ENCODE results near the gene LIMCH1.
"Not testable (repeated sequence)": the region's sequence is repeated elsewhere in the genome, so short reads cannot be mapped to it uniquely, and the experiment has no call there.

Gene LIMCH1

GRCh38 chr4:41632481-41633073, 94.6 kb downstream of the LIMCH1 start:
- Histone ChIP-seq H3K4me1 (peaks cover 14% of the 10 kb centered on the region), H3K27ac (no peak overlapping the region), H3K9ac (no peak overlapping the region), H4K20me1 (no peaks in the 10 kb centered on the region), H3K4me2 (peak overlapping the region; percentile 49), H3K9me3 (no peaks in the 10 kb centered on the region), H3K4me3 (no peak overlapping the region), H3K27me3 (no peaks in the 10 kb centered on the region), H3K36me3 (no peaks in the 10 kb centered on the region)
- TF ChIP-seq Cebpa-rat (IDR thresholded peaks at IDR 0.05) = no peak

DNA sequence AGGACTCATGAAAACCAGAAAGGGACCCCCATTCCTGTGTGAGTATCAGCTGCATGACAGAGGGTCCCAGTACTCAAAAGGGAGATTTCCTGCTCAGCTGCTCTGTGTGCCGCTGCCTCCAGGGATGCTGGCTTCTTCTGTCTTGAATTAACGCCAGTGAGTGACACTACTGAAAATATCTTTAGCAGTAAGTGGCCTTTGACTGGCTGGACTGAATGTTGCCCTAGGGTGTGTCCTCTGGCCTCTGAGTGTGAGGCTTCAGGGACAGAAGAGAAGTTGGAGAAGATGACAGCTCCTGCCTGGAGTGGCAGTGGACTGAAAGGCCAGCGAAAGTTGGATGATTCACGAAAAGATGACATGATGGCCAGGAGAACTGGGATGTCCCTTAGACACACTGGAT, 95.4 kb downstream of the LIMCH1 start:
- Histone ChIP-seq H3K27me3 (no peaks in the 10 kb centered on the region), H3K27ac (no peak overlapping the region), H3K9me3 (no peaks in the 10 kb centered on the region), H3K36me3 (no peaks in the 10 kb centered on the region), H3K4me3 (no peak overlapping the region), H3K4me2 (peak overlapping the region; percentile 49), H3K4me1 (peaks cover 13% of the 10 kb centered on the region), H4K20me1 (no peaks in the 10 kb centered on the region), H3K9ac (no peak overlapping the region)
- TF ChIP-seq Cebpa-rat (IDR thresholded peaks at IDR 0.05) = no peak

DNA sequence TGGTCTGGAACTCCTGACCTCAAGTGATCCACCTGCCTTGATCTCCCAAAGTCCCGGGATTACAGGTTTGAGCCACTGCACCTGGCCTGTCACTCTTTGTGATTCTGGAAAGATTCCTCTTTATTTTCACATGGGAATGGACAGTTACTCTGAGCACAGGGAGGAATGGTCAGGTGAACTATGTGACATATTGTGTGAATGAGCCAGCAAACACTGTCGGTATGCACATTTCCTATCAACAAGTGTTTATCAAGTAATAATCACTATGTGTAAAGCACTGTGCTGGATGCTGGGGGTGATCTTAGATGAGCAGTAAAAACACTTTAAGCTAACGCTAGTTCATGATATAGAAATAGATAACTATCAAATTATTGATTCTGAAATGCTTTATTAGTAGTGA, 97.5 kb downstream of the LIMCH1 start:
- peaks cover 13% of the 10 kb centered on the region for H3K4me1 ChIP-seq
- H3K27ac ChIP-seq = no peak overlapping the region
- H3K9ac ChIP-seq = no peak overlapping the region
- no peaks in the 10 kb centered on the region for H3K36me3 ChIP-seq
- no peaks in the 10 kb centered on the region for H3K9me3 ChIP-seq
- no peak overlapping the region for H3K4me2 ChIP-seq
- no peaks in the 10 kb centered on the region for H4K20me1 ChIP-seq
- no peak for TF ChIP-seq Cebpa-rat (IDR thresholded peaks at IDR 0.05)
- no peaks in the 10 kb centered on the region for H3K27me3 ChIP-seq
- no peak overlapping the region for H3K4me3 ChIP-seq

DNA sequence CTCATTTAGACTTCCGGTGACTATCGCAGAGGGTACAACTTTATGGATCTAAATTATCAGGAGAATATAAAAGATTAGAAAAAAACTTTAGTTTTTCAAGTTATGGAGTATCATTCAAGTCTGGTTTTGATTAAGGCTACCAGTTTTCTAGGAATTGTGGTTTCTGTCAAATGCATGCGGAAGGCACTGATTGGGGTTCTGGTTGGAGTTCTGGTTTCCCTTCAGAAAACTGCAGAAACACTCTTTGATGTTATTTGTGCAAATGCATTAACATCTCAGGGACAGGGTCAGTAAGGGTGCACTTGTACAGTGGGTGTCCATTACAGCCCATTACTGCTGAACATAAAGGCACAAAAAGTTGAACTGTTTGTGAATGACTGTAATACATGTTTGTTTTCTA, 100.2 kb downstream of the LIMCH1 start:
- Histone ChIP-seq H3K4me1 (peaks cover 2% of the 10 kb centered on the region), H3K9ac (no peak overlapping the region), H3K4me3 (no peak overlapping the region), H3K36me3 (no peaks in the 10 kb centered on the region), H4K20me1 (no peaks in the 10 kb centered on the region), H3K27ac (no peak overlapping the region), H3K27me3 (no peaks in the 10 kb centered on the region), H3K9me3 (no peaks in the 10 kb centered on the region), H3K4me2 (no peak overlapping the region)
- no peak for TF ChIP-seq Cebpa-rat (IDR thresholded peaks at IDR 0.05)

- Histone ChIP-seq H4K20me1 (no peaks in the 10 kb centered on the region), H3K27me3 (no peaks in the 10 kb centered on the region), H3K4me1 (no peaks in the 10 kb centered on the region), H3K4me3 (no peak overlapping the region), H3K36me3 (no peaks in the 10 kb centered on the region), H3K9me3 (no peaks in the 10 kb centered on the region), H3K4me2 (no peak overlapping the region), H3K9ac (no peak overlapping the region), H3K27ac (no peak overlapping the region)
- TF ChIP-seq Cebpa-rat (IDR thresholded peaks at IDR 0.05) = no peak
Observed at GRCh38 chr4:41638866-41639265, 100.9 kb downstream of the LIMCH1 start.

GRCh38 chr4:41639291-41639690, 101.3 kb downstream of the LIMCH1 start:
- no peak for TF ChIP-seq Cebpa-rat (IDR thresholded peaks at IDR 0.05)
- H3K9me3 ChIP-seq = peaks cover 3% of the 10 kb centered on the region
- H3K4me2 ChIP-seq = no peak overlapping the region
- H3K36me3 ChIP-seq = no peaks in the 10 kb centered on the region
- no peaks in the 10 kb centered on the region for H3K27me3 ChIP-seq
- H4K20me1 ChIP-seq = no peaks in the 10 kb centered on the region
- no peak overlapping the region for H3K9ac ChIP-seq
- H3K27ac ChIP-seq = no peak overlapping the region
- H3K4me1 ChIP-seq = no peaks in the 10 kb centered on the region
- H3K4me3 ChIP-seq = no peak overlapping the region

DNA sequence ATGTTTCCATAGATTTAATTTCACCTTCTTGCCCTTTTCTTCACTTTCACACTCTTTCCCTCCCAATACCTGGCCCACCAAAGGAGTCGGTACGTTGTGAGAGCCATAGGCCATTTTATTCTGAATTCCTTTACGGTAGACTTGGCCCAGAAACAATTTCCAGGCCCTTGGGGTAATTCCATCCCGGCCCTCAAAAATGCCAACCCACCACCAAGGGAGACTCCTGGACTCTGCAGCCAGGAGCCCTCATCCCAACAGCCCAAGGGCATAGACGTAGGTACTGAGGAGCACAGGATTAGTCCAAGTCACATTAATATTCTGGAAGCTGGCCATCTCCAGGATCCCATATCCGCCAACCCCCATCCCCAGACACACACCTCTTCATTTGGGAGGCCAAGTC, 102.9 kb downstream of the LIMCH1 start:
- TF ChIP-seq Cebpa-rat (IDR thresholded peaks at IDR 0.05) = no peak
- no peaks in the 10 kb centered on the region for H3K36me3 ChIP-seq
- H3K4me2 ChIP-seq = no peak overlapping the region
- H3K4me3 ChIP-seq = no peak overlapping the region
- H3K27ac ChIP-seq = no peak overlapping the region
- H3K27me3 ChIP-seq = no peaks in the 10 kb centered on the region
- peaks cover 5% of the 10 kb centered on the region for H3K9me3 ChIP-seq
- H3K4me1 ChIP-seq = peaks cover 5% of the 10 kb centered on the region
- H3K9ac ChIP-seq = no peak overlapping the region
- H4K20me1 ChIP-seq = no peaks in the 10 kb centered on the region

- H3K27ac ChIP-seq, H4K20me1 ChIP-seq, H3K4me2 ChIP-seq, H3K36me3 ChIP-seq, H3K4me3 ChIP-seq, H3K9ac ChIP-seq, H3K27me3 ChIP-seq, H3K9me3 ChIP-seq: not testable (repeated sequence)
- H3K4me1 ChIP-seq = peaks cover 23% of the 10 kb centered on the region
Observed at GRCh38 chr4:41642746-41643145, 104.8 kb downstream of the LIMCH1 start.

GRCh38 chr4:41643331-41643730, 105.4 kb downstream of the LIMCH1 start:
- peaks cover 5% of the 10 kb centered on the region for H3K9me3 ChIP-seq

DNA sequence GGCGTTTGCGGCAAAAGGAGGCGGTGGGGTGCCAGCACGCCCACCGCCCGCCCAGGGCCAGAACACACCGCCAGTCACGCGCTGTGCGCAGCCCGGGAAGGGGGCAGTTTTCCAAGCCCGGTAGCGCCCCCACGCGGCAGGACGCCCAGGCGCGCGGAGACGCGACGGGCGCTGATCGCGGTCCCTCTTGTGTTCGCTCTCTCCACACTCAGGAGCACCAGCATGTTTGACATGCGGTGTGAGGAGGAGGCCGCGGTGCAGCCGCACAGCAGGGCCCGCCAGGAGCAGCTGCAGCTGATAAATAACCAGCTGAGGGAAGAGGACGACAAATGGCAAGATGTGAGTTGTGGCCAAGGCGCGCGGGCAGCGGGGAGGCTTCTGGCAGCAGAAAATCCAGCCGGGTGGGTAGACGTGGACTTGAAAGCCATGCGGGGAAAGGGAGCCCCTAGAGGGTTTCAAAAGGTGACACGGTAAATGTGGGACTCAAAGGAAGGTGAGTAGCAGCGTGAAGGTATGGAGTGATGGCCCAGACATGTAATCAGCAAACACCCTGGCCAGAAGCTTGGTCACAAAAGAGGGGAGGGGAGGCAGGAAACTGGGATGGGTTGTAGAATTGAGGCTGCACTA, 106.4 kb downstream of the LIMCH1 start:
- Histone ChIP-seq H3K4me3 (no peak overlapping the region), H3K9me3 (peaks cover 5% of the 10 kb centered on the region), H3K27ac (no peak overlapping the region), H3K4me1 (peaks cover 32% of the 10 kb centered on the region), H3K9ac (no peak overlapping the region), H3K36me3 (no peaks in the 10 kb centered on the region), H3K27me3 (no peaks in the 10 kb centered on the region), H3K4me2 (no peak overlapping the region), H4K20me1 (no peaks in the 10 kb centered on the region)
- TF ChIP-seq Cebpa-rat (IDR thresholded peaks at IDR 0.05) = no peak

More at GRCh38 chr4:41643331-41643730, 105.4 kb downstream of the LIMCH1 start:
- TF ChIP-seq Cebpa-rat (IDR thresholded peaks at IDR 0.05) = no peak
- no peak overlapping the region for H3K4me2 ChIP-seq
- peaks cover 29% of the 10 kb centered on the region for H3K4me1 ChIP-seq
- no peaks in the 10 kb centered on the region for H3K36me3 ChIP-seq
- no peak overlapping the region for H3K4me3 ChIP-seq
- no peak overlapping the region for H3K9ac ChIP-seq
- no peak overlapping the region for H3K27ac ChIP-seq
- H3K27me3 ChIP-seq = no peaks in the 10 kb centered on the region
- no peaks in the 10 kb centered on the region for H4K20me1 ChIP-seq

GRCh38 chr4:41644915-41645295, 106.9 kb downstream of the LIMCH1 start:
- H3K4me1 ChIP-seq = peaks cover 32% of the 10 kb centered on the region
- no peaks in the 10 kb centered on the region for H4K20me1 ChIP-seq
- H3K4me2 ChIP-seq = no peak overlapping the region
- no peaks in the 10 kb centered on the region for H3K27me3 ChIP-seq
- H3K9ac ChIP-seq = no peak overlapping the region
- TF ChIP-seq Cebpa-rat (IDR thresholded peaks at IDR 0.05) = no peak
- no peak overlapping the region for H3K27ac ChIP-seq
- no peaks in the 10 kb centered on the region for H3K36me3 ChIP-seq
- no peak overlapping the region for H3K4me3 ChIP-seq
- peaks cover 5% of the 10 kb centered on the region for H3K9me3 ChIP-seq
